GM18861 (cell line): Measurements from ENCODE around the gene TBX3.

ENCODE experiments used
- ATAC-seq: cut with Tn5 transposase; IDR thresholded peaks from one replicate; pipeline ENCODE4 v1.9.1; 2021; ENCODE audit not compliant: unreplicated experiment

Gene TBX3

GRCh38 chr12:114697243-114697716 is 13.3 kb upstream of the TBX3 start:
- ATAC-seq, result no peak

DNA sequence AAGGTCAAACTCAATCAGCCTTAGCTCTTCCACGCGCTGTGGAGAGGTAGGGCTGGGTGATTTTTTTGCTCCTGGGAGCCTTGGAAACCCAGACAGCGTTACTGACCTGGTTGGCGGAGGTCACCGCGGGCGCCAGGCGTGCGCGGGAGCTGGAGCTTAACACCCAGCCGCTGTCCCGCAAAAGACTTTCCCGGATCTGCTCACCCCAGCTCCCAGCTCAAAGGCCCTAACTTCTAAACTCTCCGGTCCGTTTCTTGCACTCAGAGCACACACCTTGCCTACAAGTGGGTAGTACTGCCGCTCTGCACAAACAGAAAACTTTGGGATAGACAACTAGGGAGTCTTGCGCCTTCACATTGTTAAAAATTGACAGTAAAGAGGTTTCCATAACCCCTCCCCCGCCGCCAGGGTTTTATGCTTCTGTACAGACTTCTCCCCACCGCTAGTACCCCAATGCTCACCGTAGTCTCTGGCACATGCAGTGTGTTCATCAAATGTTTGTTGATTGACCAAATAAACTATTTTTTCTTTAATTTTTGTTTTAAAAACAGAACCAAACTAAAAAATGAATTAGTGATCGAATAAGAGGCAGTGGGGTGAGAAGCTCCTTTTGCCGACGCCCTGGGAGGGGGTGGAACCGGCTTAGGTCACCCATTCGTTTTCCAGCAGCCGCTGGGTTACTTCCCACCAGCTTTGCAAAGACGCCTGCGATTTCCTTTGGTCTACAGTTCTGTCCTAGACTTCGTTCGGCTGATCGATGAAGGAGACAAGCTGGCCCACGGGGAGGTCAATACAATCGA is 12.7 kb upstream of the TBX3 start:
- no peak for ATAC-seq

GRCh38 chr12:114695305-114695592 is 11.3 kb upstream of the TBX3 start:
- ATAC-seq, result no peak

GRCh38 chr12:114694436-114695304 is 10.7 kb upstream of the TBX3 start:
- ATAC-seq, result no peak

- ATAC-seq, result no peak
Observed at GRCh38 chr12:114693532-114693931, 9.6 kb upstream of the TBX3 start.

DNA sequence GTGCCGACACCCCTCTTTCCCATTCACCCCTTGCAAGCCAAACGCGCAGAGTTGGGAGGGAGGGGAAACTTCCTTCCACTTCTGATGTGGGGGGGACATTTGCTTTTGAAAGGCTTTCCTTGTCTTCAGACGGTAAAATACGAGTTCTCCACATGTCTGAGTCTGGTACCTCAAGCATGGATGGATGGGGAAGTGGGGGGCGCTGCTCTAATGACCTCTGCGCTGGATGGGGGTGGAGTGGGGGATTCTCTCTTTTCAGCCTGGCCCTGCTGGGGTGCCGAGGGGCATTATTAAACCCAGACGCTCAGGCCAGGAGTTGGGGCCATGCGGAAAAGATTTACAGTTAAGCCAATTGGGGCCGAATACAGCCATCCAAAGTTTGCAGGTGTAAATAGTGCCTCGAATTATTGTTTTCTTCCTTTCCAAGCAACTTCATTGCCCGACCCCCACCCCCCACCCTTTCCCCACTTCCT is 9.1 kb upstream of the TBX3 start:
- ATAC-seq, result no peak

DNA sequence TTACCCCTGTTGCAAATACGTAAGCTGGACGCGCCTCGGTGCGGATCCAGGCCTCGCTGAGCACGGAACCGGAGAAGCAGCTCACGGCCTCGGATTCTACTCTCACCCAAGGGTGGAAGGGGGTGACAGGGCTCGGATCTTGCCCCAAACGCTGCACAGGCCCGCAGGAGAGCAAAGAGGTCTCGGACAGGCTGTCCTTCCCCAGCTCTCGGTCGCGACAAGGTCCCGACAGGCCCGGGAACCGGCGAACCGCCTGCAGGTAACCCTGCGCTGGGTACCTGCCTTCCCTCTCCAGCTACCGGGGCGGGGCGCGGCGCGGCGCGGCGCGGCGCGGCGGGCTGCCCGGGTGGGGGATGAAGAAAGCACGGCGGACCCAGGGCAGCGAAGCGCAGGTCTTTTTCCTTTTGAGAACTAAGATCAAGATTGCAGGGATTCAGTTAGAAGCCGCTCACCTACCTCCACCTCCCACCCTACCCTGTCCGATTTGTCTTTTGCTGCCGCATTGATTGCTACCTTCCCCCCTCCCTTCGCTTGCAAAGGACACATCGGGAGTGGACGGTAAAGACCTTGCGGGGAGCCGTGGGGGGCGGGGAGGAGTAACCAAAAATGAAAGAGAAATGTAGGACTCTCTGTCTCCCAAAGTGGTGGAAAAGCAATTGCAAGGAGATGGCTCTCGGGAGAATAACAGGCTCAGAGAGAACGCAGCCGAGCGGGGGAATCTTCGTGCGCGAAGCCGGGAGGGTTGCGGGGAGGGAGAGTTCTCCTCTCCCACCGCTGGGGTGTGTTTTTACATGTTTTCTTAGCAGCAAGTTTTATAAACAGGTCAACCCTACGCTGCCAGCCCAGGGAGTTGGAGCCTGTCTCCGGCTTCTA is 8.4 kb upstream of the TBX3 start:
- ATAC-seq, result no peak

GRCh38 chr12:114691763-114692185 is 7.8 kb upstream of the TBX3 start:
- no peak for ATAC-seq

DNA sequence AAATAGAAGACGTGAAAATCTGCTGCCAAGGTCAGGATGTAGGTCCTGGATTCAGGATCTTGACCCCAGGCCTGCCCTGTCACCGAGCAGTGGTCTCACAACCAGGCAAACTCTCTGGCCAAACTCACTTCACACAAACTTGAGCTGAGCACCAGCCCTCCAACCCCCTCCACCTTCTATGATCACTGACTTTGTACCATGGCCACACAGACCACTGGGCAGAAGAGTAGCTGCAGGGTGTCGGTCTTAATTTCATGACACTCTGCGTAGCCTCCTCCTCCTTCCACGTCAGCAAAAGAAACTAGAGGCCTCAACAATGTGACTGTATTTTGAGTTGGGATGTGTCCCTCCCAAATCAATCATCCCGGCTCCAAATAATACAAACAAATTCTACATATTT is 7.2 kb upstream of the TBX3 start:
- ATAC-seq, result no peak

GRCh38 chr12:114690267-114691135 is 6.5 kb upstream of the TBX3 start:
- no peak for ATAC-seq

GRCh38 chr12:114689075-114689994 is 5.4 kb upstream of the TBX3 start:
- no peak for ATAC-seq

- no peak for ATAC-seq
Observed at GRCh38 chr12:114688256-114688845, 4.4 kb upstream of the TBX3 start.

DNA sequence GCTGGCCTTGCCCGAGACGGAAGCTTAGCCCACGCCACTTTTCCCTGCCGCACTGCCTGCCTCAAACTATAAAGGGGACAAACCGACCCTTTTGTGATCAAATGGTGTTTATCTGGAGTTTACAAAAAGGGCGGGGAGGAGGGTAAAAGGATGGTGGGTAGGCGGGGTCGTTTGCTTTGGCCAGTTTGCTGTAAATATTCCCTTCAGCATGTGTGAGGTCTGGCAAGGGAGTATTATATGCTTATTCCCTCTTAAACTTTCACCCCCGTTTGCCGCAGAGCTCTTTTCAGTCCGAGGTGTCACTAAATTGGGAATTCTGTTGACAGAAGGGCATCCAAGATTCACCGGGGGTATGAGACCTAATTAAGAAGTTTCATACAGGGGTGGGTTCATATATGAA is 3.8 kb upstream of the TBX3 start:
- no peak for ATAC-seq

DNA sequence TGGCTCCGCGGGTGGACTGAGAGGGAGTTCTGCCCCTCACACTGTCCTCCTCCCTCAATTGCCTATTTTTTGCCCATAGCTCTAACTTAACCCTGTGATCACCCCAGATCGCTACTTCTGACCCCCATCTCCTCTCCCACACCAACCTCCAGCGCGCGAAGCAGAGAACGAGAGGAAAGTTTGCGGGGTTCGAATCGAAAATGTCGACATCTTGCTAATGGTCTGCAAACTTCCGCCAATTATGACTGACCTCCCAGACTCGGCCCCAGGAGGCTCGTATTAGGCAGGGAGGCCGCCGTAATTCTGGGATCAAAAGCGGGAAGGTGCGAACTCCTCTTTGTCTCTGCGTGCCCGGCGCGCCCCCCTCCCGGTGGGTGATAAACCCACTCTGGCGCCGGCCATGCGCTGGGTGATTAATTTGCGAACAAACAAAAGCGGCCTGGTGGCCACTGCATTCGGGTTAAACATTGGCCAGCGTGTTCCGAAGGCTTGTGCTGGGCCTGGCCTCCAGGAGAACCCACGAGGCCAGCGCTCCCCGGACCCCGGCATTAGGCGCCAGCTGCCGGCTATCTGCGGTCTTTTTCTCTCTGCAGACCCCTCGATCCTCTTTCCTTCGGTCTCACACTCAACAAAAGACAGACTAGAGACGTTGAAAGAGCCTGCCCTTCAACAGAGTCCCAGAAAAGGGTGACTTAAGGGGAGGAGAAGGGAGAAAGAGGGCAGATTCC is 3.0 kb upstream of the TBX3 start:
- ATAC-seq, result no peak

GRCh38 chr12:114686426-114686772 is 2.4 kb upstream of the TBX3 start:
- ATAC-seq, result no peak

- ATAC-seq, result no peak
Observed at GRCh38 chr12:114685869-114686268, 1.9 kb upstream of the TBX3 start.

- ATAC-seq, result no peak
Observed at GRCh38 chr12:114685320-114685781, 1.4 kb upstream of the TBX3 start.

DNA sequence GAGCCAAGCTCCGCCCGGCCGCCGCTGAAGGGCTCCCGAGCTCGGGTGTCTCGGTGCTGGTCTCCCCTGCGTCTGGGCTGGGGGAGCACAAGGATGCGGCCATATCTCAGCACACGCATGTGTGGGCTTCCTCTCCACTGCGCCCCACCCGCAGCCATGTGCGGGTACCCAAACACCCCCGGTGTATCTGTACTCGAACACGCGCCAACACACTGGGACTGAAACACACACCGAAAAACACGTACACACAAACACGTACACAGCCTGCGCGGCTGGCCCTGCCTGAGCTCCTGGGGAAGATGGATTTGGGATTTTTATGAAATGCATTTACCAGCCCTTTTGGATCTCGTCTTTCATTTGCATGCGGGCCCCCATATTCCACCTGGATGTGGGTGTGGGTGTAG is 897 bp upstream of the TBX3 start:
- no peak for ATAC-seq
